GM19463 (cell line): Measurements from ENCODE around the gene RASGRF1.
A peak's percentile ranks its signal among the peaks of the same experiment; 100 is the strongest.

ENCODE experiments used
- ATAC-seq: cut with Tn5 transposase; IDR thresholded peaks from one replicate; pipeline ENCODE4 v1.9.1; 2021; ENCODE audit warnings: mild to moderate bottlenecking, moderate library complexity; ENCODE audit not compliant: unreplicated experiment

RASGRF1 gene

DNA sequence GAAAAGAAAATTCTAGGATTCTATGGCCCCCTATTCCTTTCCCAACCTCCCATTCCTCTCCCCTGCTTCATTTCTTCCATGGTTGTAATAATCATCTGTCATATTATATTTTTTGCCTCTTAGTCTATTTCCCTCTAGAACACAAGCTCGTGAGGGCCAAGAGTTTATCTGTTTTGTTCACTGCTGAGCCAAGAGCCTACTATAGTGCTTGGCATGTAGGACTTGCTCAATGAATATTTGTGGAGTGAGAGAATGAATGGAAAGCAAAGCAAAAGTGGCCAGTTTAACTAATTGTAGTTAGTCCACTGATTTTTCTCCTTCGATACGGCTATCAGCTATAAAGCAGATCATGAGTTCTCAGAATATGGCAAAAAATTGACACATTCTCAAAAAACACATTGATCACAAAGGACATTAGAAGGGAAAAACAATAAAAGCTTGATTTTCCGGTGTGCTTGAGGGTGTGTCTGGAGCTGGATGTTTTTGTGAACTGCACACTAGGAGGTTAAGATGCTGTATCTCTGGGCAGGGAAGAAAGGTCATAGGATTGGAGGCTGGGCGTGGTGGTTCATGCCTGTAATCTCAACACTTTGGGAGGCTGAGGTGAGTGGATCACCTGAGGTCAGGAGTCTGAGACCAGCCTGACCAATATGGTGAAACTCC is 120.8 kb downstream of the RASGRF1 start:
- ATAC-seq = no peak

DNA sequence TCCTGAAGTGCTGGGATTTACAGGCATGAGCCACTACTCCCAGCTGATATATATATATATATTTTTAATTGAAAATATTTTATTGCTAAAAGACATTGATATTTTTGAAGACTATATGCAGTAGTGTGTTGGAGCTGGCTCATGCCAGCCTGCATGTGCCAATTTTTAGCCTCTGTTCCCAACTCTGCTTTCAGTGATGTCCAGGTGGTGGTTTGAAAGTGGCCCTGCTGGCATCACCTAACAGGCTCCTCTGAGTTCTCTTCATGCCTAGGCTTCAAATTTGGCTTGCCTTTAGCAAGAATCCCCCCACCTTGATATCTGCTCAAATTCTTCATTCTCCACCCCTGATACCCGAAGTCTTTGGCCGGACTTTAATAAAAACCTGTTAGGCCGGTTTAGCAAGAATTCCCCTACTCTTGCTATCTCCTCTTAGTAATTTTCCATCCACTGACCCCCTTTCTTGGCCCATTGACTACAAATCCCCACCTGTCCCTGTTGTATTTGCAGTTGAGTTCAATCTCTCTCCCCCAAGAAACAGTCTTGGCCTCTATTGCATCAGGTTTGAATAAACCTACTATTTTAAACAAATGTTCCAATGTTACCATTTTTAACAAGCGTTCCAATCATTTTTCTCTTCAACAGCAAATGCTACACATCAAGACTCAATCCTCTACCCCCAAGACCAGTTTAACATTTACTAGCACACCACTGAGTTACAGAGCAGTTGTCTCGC is 121.9 kb downstream of the RASGRF1 start:
- no peak for ATAC-seq

DNA sequence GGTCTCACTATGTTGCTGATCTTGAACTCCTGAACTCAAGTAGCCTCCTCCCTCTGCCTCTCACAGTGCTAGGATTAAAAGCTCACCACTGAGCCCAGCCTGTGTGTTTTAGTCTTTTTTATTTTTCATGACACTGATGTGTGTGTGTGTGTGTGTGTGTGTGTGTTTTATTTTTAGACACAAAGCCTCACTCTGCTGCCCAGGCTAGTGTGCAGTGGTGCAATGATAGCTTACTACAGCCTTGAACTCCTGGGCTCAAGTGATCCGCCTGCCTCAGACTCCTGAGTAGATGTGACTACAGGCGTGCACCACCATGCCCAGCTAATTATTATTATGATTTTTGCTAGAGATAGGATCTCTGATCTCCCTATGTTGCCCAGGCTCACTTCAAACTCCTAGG is 122.5 kb downstream of the RASGRF1 start:
- no peak for ATAC-seq

DNA sequence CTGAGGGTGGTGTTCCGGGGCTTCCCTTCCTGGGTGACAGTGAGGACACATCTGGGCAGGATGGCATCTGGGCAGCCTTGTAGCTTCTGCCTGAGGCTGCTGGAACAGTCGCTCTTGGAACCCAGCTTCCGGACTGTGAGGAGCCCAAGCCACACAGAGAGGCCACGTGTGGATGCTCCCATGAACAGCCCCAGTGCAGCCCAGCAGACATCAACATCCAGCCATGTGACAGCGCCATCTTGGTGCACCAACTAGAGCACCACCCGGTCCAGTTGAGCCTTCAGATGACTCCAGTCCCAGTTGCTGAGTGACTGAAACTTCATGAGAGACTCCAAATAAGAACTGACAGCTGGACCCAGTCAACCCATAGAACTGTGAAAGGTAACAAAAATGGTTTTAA is 130.3 kb downstream of the RASGRF1 start:
- no peak for ATAC-seq

DNA sequence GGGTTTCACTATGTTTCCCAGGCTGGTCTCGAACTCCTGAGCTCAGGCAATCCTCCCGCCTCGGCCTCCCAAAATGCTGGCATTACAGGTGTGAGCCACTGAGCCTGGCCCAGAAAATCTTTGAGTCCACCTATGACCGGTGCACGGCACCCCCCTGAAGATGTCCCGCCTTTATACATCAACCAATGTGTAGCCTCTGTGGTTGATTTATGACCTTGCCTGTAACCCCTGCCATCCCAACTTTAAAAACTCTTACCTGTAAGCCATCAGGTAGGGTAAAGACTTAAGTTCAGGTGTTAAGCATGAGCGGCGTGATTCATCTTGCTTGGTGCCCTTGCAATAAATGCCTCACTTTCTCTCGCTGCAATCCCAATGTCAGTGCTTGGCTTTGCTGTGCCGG is 131.2 kb downstream of the RASGRF1 start:
- ATAC-seq = no peak

DNA sequence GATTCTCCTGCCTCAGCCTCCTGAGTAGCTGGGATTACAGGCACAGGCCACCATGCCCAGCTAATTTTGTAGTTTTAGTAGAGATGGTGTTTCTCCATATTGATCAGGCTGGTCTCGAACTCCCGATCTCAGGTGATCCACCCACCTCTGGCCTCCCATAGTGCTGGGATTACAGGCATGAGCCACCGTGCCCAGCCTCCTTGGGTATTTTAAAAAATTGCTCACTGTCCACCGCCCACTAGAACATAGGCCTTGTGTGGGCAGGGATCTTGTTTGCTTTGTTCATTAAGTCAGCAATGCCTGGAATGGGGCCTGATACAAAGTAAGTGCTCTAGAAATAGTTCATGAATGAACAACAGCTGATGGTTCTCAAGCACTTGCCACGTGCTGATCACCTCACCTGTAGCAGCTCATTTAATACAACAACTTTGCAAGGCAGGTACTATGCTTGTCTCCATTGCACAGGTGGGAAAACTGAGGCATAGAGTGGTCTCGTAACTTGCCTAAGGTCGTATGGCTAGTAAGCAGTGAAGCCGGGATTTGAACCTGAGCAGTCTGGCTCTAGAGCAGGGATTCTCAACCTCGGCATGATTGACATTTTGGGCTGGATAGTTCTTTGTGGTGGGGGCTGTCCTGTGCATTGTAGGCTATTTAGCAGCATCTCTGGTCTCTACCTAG is 133.0 kb downstream of the RASGRF1 start:
- ATAC-seq = no peak

GRCh38 chr15:78956937-78957336 is 133.6 kb downstream of the RASGRF1 start:
- no peak for ATAC-seq

DNA sequence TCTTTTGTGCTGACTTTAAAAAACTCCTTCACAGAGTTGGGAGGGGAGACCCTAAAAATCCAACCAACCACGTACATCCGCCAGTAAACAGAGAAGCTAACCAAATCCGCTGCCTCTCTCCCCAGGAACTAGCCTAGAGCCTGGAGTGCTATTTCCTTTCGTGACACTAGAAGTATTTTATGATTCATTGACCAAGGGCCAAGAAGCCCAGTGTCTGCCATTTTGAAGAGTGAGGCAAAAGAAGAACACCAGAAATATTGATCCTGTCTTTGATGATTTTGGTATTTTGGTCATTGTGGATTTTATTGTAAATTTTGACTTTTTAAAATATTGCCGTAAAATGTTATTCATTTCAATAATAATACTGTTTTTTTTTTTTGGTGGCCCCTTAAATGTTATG is 135.2 kb downstream of the RASGRF1 start:
- ATAC-seq = no peak

GRCh38 chr15:78951841-78952238 is 138.7 kb downstream of the RASGRF1 start:
- no peak for ATAC-seq

- ATAC-seq = no peak
Observed at GRCh38 chr15:78950902-78951840, 139.4 kb downstream of the RASGRF1 start.

DNA sequence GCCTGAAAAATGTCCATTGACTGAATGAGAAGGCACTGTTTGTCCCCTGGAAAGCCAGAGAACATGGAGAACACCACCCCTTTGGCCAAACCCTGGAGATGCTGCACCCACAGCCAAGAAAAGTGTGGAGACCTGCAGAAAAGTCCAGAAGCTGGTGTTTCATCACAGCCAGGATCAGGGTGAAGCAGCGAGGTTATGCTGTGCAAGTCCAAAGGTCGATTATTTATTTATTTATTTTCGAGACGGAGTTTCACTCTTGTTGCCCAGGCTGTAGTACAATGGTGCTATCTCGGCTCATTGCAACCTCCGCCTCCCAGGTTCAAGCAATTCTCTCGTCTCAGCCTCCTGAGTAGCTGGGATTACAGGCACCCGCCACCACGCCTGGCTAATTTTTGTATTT is 140.2 kb downstream of the RASGRF1 start:
- no peak for ATAC-seq

- no peak for ATAC-seq
Observed at GRCh38 chr15:78949461-78949860, 141.1 kb downstream of the RASGRF1 start.

- ATAC-seq = no peak
Observed at GRCh38 chr15:78947506-78947905, 143.1 kb downstream of the RASGRF1 start.

DNA sequence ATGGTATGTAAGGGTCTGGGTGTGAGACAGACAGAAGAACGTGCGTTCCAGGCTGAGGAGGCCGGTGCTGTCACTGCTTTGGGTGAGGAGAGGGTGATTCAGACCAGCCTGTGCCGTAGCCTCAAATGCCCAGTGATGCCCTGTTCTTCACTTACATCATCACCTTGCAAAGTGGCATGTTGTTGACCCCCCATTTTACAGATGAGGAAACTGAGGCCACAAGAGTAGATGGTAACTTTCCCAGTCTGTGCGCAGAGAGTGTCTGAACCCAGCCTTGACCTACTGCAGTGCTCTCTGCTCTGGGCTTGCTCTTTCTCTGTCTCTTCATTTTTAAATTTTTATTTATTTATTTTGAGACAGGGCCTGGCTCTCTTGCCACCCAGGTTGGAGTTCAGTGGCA is 144.1 kb downstream of the RASGRF1 start:
- no peak for ATAC-seq

DNA sequence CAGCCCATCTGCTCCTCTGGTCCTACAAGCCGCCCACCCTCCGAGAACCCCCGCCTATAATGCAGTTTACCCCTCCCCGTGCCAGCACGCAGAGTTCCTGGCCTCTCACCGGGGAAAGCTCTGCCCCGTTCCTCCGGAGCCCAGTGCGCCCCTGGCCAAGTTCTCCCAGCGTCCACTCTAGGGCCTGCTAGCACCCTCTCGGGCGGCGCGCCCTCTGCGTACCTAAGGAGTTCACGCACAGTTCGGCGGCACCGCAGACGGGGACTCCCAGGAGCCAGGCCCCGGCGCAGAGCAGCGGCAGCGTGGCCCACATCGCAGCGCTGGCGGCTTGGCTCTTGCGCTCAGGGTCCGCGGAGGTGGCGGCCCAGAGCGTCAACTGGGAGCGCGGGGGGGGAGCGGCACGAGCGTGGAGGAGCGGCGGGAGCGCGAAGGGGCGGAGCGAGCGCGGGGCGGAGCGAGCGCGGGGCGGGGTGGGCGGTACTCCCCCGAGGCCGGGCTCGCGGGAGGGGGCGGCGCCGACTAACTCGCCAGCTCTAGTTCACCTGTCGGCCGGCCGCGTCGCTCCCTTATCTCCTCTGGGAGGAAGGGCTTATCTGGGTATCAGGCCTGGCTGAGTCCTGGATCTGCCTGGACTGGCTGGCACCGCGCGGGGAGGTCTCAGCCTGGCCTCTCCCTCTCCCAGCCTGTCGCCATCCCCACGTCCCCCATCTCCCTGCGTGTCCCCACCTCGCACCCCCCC is 145.7 kb downstream of the RASGRF1 start, which contains the start of gene CTSH:
CTSH (minus strand) TSS at position 378 of the 739 bp plus-strand sequence; CDS start at position 313, 65 bp downstream.
- peak; percentile 72 for ATAC-seq

DNA sequence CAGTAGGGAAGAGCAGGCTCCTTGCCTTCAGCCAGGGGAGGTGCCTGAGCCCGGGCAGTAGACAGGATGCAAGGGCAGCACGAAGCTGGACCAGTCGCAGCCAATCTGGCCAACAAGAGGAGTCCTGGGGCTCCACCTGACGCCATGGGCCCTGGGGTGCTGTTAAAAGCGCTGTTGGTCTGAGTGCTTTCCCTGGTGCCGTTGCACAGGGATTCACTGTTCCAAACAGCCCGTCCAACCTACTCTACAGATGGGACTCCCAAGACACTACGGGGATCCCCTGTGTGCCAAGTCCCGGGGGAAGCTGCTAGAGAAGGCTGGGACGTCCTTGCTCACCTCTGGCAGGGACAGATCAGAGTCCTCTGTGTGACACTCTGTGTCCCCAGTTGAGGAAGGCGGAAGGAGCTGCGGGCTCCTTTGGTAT is 146.4 kb downstream of the RASGRF1 start:
- peak; percentile 24 for ATAC-seq

DNA sequence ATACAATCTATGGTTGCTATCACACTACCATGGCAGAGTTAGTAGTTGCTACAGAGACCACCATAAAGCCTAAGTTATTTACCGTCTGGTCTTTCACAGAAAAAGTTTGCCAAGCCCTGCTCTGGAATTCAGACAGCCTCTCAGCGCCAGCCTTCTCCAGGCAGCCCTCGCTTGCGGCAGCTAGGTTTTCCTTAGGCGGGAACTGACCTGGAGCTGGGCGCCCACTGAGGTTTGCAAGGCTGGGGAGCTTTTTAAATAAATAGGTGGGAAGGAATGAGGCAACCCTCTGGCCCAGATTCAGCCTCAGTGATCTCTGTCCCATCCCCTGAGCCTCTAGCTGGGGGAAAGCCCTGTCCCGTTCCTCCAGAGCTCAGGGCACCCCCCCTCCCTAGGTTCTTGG is 146.9 kb downstream of the RASGRF1 start:
- ATAC-seq = no peak

- ATAC-seq = no peak
Observed at GRCh38 chr15:78942741-78943140, 147.8 kb downstream of the RASGRF1 start.

- peak; percentile 73 for ATAC-seq
Observed at GRCh38 chr15:78938658-78939488, 151.7 kb downstream of the RASGRF1 start.
